ENCODE data around the gene PITPNB. TPM values are rescaled to one million over a fixed set of nuclear protein-coding genes. Genes with fewer than 3 reads are reported as not detected.

Gene PITPNB
- total RNA-seq, 3 donors from 2014 or later, result 41.1 to 49.2 (median 47.5) TPM

GRCh38 chr22:27865496-27865895 is 53.6 kb downstream of the PITPNB start:
- Histone ChIP-seq H3K27me3 (no peaks in the 10 kb centered on the region), H3K9me3 (no peaks in the 10 kb centered on the region), H3K4me1 (peaks cover 0 to 11% of the 10 kb centered on the region in 2 donors), H3K27ac (peak overlapping the region; percentile 60 to 61), H3K36me3 (no peaks in the 10 kb centered on the region), H3K4me3 (no peak overlapping the region)
- TF ChIP-seq CTCF (IDR thresholded peaks at IDR 0.05) (no peak), POLR2A (IDR thresholded peaks at IDR 0.05) (no peak), POLR2AphosphoS5 (IDR thresholded peaks at IDR 0.05) (no peak)
- intact Hi-C loops (cut with DNase I; ENCODE audit: low total_unique reads), result loop anchor here (5.0 kb wide), 1 partner anchor 1382 kb away; no protein-coding TSS in a partner anchor
- DNase-seq (ENCODE audit: low spot score in 2 of 2), result no peak

DNA sequence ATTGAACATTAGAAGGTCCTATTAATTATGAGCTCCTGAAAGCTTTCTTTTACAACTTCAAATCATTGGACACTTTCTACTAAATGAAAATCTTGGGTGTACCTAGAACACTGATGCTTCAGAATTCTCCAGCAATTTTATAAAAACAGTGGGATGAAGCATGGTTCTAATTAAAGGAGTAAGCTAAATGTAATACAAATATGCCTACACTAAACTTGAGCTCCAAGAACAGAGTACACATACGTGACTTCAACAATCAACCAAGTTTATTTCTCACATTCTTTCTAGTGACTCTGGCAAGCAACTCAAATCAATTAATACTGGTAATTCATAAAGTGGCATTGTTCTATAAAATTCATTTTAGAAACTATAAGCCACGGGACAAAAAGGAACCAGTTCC is 55.5 kb downstream of the PITPNB start:
- Histone ChIP-seq H3K4me1 (peaks cover 0 to 11% of the 10 kb centered on the region in 2 donors), H3K27me3 (no peaks in the 10 kb centered on the region), H3K36me3 (no peaks in the 10 kb centered on the region), H3K9me3 (no peaks in the 10 kb centered on the region), H3K4me3 (no peak overlapping the region), H3K27ac (no peak overlapping the region)
- TF ChIP-seq POLR2A (IDR thresholded peaks at IDR 0.05) (no peak), POLR2AphosphoS5 (IDR thresholded peaks at IDR 0.05) (no peak), CTCF (IDR thresholded peaks at IDR 0.05) (no peak)
- intact Hi-C loops (cut with DNase I; ENCODE audit: low total_unique reads), result no loop called here
- DNase-seq (ENCODE audit: low spot score in 2 of 2), result no peak

- no peaks in the 10 kb centered on the region for H3K27me3 ChIP-seq
- intact Hi-C loops (cut with DNase I; ENCODE audit: low total_unique reads), result no loop called here
- H3K4me3 ChIP-seq, result no peak overlapping the region
- peak overlapping the region in 1 of 2 donors; percentile 48 for H3K27ac ChIP-seq
- peaks cover 0 to 11% of the 10 kb centered on the region in 2 donors for H3K4me1 ChIP-seq
- no peak for TF ChIP-seq POLR2A (IDR thresholded peaks at IDR 0.05)
- TF ChIP-seq POLR2AphosphoS5 (IDR thresholded peaks at IDR 0.05), result no peak
- no peak for TF ChIP-seq CTCF (IDR thresholded peaks at IDR 0.05)
- H3K36me3 ChIP-seq, result no peaks in the 10 kb centered on the region
- no peak for DNase-seq (ENCODE audit: low spot score in 2 of 2)
- H3K9me3 ChIP-seq, result no peaks in the 10 kb centered on the region
Observed at GRCh38 chr22:27863001-27863400, 56.1 kb downstream of the PITPNB start.

GRCh38 chr22:27859336-27859735 is 59.7 kb downstream of the PITPNB start:
- TF ChIP-seq POLR2A (IDR thresholded peaks at IDR 0.05) (no peak), CTCF (IDR thresholded peaks at IDR 0.05) (no peak), POLR2AphosphoS5 (IDR thresholded peaks at IDR 0.05) (no peak)
- H3K36me3 ChIP-seq, result no peaks in the 10 kb centered on the region
- H3K27me3 ChIP-seq, result no peaks in the 10 kb centered on the region
- H3K27ac ChIP-seq, result peak overlapping the region; percentile 36 to 63
- DNase-seq (ENCODE audit: low spot score in 2 of 2), result no peak
- intact Hi-C loops (cut with DNase I; ENCODE audit: low total_unique reads), result no loop called here
- H3K9me3 ChIP-seq, result no peaks in the 10 kb centered on the region
- no peaks in the 10 kb centered on the region for H3K4me1 ChIP-seq
- H3K4me3 ChIP-seq, result no peak overlapping the region

DNA sequence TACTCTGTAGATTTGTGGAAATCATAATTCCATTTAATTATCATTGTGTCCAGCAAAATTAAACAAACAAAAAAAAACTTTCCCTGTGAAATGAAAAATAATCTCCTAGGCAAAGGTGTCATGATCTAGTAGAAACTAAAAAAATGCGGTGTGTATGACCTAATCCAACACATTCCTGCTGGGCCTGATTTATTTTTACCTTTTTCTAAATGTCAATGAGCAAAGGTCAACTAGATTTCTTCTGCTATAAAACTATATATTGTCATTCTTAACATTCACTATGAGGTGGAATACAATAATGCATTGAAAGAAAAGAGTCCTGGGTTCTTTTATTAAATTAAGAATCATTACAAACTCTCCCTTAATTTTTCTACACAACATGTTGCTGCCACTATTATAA is 60.4 kb downstream of the PITPNB start:
- Histone ChIP-seq H3K9me3 (no peaks in the 10 kb centered on the region), H3K36me3 (no peaks in the 10 kb centered on the region), H3K27me3 (no peaks in the 10 kb centered on the region), H3K4me1 (no peaks in the 10 kb centered on the region), H3K4me3 (no peak overlapping the region), H3K27ac (no peak overlapping the region)
- intact Hi-C loops (cut with DNase I; ENCODE audit: low total_unique reads), result no loop called here
- DNase-seq (ENCODE audit: low spot score in 2 of 2), result no peak
- TF ChIP-seq POLR2A (IDR thresholded peaks at IDR 0.05), result no peak
- TF ChIP-seq POLR2AphosphoS5 (IDR thresholded peaks at IDR 0.05), result no peak
- no peak for TF ChIP-seq CTCF (IDR thresholded peaks at IDR 0.05)

All from breast epithelium (tissue), 4 donors.